Measurements from ENCODE around the gene SUSD2.

DNA sequence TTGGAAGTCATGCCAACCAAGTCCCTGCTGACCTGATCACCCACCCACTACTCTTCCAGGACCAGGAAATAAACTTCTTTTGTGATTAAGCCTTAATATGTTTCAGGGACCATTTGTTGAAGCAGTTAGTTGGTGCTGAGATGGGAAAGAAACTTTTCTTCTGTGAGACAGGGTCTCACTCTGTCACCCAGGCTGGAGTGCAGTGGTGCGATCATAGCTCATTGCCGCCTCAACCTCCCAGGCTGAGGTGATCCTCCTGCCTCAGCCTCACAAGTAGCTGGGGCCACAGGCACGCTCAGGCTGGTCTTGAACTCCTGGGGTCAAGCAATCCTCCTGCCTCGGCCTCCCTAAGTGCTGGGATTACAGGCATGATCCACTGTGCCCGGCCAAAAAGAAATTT, 10.6 kb downstream of the SUSD2 start:
- TF ChIP-seq, protein P1, sequence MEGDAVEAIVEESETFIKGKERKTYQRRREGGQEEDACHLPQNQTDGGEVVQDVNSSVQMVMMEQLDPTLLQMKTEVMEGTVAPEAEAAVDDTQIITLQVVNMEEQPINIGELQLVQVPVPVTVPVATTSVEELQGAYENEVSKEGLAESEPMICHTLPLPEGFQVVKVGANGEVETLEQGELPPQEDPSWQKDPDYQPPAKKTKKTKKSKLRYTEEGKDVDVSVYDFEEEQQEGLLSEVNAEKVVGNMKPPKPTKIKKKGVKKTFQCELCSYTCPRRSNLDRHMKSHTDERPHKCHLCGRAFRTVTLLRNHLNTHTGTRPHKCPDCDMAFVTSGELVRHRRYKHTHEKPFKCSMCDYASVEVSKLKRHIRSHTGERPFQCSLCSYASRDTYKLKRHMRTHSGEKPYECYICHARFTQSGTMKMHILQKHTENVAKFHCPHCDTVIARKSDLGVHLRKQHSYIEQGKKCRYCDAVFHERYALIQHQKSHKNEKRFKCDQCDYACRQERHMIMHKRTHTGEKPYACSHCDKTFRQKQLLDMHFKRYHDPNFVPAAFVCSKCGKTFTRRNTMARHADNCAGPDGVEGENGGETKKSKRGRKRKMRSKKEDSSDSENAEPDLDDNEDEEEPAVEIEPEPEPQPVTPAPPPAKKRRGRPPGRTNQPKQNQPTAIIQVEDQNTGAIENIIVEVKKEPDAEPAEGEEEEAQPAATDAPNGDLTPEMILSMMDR (IDR thresholded peaks at IDR 0.05; ENCODE audit: poor library complexity) = no peak
- no peak for TF ChIP-seq EZH2 (IDR thresholded peaks at IDR 0.05; ENCODE audit: borderline replicate concordance)
